ENCODE data around the gene LYPD6B.

DNA sequence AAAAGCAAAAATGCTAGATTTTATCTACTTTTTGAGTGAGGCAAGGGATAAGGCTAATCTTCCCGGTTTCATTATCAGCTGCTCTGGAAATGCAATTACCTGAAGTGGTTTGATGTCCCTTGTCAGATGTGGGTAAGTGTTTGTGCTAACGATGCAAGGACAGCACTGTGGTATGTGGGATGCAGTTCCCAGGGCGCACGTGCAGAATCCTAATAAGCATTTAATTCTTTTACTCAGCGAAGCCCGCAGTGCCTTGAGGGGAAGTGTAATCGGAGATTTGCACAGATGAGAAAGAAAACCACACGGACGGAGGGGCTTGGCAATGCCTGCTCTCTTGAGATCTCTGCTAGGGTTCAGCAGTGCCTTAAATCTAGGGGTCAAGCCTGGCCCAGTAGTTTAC lies 183.4 kb downstream of the LYPD6B start:
- TF ChIP-seq, protein P1, sequence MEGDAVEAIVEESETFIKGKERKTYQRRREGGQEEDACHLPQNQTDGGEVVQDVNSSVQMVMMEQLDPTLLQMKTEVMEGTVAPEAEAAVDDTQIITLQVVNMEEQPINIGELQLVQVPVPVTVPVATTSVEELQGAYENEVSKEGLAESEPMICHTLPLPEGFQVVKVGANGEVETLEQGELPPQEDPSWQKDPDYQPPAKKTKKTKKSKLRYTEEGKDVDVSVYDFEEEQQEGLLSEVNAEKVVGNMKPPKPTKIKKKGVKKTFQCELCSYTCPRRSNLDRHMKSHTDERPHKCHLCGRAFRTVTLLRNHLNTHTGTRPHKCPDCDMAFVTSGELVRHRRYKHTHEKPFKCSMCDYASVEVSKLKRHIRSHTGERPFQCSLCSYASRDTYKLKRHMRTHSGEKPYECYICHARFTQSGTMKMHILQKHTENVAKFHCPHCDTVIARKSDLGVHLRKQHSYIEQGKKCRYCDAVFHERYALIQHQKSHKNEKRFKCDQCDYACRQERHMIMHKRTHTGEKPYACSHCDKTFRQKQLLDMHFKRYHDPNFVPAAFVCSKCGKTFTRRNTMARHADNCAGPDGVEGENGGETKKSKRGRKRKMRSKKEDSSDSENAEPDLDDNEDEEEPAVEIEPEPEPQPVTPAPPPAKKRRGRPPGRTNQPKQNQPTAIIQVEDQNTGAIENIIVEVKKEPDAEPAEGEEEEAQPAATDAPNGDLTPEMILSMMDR (IDR thresholded peaks at IDR 0.05) = no peak
- no peak for TF ChIP-seq POLR2A (IDR thresholded peaks at IDR 0.05)
